Embryonic facial prominence (tissue), 1 donor: ENCODE results near the gene ATP6V1G1.

Source experiments
- DNase-seq: peaks from one replicate; pipeline ENCODE4 v3.0.0-alpha.2; 2016; ENCODE audit errors: extremely low spot score

ATP6V1G1 gene

DNA sequence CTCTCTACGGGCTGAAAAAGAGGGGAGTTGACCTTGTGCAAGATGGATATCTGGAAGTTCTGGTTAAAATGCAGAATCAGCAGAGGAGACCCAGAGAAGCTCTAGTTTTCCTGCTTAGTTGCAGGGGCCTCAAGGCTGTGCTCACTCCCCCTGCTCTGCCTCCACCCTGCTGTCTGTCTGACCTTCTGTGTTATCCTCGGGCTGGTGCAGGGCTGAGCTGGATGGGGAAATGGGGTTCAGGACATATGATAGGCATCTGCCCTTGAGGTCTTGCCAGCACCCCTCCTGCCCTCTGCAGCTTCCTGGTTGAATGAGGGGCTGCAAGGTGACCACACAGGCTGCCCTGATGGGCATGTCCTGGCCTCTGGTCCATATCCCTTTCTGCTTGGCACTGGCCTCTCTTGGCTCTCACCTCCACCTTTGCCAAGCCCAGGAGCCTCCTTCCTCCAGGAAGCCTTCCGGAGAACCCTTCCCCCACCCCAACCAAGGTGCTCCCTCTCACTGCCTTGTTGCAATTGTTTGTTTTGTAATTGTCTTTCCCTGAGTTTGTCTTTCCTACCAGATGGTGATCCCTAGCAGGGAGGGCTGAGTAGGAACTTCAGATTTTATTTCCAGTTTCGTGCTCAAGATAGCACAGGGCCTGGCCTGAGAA, 24.8 kb downstream of the ATP6V1G1 start:
- no peak for DNase-seq

- DNase-seq = no peak
Measured at GRCh38 chr9:114613087-114613486, 25.5 kb downstream of the ATP6V1G1 start.

DNA sequence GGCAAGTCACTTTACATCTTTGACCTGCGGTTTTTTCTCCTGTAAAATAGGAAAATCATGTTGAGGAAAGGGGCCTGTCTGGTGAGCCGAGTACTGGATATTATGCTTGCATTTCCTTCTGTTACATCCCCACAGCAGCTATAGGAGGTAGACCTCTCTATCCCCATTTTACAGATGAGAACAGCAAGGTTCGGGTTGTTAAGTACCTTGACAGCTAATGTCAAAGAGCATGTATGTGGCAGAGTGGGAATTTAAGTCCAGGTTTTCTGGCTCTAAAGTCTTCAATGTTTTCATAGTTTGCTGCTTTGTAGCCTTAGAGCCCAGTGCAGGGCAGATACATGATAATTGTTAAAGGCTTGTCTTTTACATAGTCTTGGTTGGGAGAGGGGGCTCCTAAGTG, 26.4 kb downstream of the ATP6V1G1 start:
- DNase-seq = no peak

GRCh38 chr9:114614373-114614772, 26.8 kb downstream of the ATP6V1G1 start:
- DNase-seq = no peak

DNA sequence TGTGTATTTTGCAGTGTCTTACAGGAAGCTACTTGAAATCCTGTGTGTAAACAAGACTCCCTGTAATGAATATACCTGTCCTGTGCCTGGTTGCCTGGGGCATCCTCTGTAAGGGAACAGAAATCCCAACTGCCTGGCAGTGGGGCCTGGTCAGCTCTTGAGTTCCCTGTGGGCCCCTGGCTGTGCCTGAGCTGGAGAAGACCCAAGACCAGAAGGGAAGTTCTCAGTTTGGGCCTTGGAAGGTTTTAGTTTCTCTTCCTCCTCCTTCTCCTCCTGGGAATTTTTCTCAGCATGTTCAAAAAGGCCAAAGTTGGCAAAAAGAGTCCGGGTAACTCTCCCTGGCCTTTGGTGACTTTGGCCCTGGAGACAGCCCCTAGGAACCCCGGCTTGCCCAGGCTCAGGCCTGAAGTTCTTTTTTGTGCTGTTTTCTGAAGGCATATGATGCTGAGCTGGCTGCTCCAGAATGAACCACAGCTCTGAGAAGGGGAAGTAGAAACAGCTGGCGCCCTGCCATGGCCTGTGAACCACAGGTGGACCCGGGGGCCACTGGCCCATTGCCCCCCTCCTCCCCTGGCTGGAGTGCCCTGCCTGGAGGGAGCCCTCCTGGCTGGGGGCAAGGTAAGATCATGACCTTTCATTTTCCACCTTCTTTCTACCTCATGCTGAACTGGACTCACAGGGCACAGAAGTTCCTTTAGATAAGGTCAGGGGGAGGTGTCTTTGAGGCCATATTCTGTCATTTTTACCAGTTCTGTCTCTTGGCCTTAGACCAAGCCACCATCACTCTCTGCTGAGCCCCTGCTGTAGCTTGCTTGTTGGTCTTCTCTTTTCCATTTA, 29.3 kb downstream of the ATP6V1G1 start:
- no peak for DNase-seq

GRCh38 chr9:114619191-114619761, 31.7 kb downstream of the ATP6V1G1 start:
- DNase-seq = no peak

DNA sequence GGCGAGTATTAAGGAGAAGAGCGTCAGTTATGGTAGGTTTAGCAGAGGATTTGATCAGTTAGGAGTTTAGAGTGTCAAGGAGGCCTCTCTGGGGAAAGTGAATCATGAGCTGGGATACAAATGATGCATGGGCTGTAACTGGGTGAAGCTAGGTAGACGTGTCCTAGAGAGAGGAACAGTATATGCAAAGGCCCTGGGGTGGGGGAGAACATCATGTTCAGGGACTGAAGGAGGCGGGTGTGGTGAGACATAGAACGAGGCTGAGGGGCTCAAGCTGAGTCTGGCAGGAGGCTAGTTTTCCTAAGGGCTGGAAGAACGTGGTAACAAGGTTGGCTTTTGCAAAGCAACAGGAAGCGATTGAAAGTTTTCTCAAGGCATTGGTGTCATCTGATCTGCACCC, 34.0 kb downstream of the ATP6V1G1 start:
- no peak for DNase-seq

DNA sequence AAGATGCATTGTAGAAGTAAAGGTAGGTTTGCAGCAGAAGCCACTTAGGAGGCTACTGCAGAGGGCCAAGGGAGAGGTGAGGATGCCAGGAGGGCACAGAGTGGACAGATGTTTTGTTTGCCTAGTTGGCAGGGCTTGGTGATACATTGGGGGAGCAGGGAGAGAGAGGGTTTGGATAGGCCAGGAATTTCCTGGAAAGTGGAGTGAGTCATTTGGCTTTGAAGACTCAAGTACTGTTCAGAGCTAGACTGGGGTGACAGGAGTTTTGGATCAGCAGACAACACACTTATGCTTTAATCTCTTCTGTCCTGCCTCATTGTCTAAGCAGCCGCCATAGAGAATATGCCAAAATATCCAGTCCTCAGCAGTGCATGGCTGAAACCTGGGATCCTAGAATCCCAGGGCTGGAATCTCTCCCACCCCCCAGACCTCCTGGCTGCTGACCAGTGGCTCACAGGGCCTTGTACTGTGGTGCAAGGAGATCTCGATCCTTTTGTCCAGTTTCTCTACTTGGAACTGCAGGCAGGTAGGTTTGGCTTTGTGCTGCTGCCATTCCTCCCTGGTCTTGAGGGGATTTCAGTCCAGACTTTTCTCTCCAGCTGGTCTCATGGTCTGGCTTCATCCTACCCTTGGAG, 34.5 kb downstream of the ATP6V1G1 start:
- no peak for DNase-seq

GRCh38 chr9:114624677-114625076, 37.1 kb downstream of the ATP6V1G1 start:
- DNase-seq = no peak

- DNase-seq = no peak
Measured at GRCh38 chr9:114626415-114627020, 38.9 kb downstream of the ATP6V1G1 start.

DNA sequence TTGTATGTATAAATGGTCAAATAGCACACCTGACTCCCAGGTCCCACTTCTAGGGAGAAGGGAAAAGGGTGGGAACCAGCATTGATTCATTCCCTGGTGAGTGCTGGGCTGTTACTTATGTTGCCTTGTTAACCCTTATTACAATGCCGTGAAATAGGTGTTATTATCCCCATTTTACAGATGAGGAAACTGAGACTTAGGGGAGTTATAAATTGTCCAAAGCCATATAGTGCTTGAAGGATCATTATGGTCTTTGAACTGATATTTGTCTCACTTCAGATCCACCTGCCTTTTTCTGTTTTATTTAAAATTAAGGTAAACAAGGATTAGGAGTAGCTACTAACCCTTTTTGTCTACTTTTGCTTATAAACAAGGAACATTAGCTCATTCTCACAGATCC, 40.0 kb downstream of the ATP6V1G1 start:
- no peak for DNase-seq

DNA sequence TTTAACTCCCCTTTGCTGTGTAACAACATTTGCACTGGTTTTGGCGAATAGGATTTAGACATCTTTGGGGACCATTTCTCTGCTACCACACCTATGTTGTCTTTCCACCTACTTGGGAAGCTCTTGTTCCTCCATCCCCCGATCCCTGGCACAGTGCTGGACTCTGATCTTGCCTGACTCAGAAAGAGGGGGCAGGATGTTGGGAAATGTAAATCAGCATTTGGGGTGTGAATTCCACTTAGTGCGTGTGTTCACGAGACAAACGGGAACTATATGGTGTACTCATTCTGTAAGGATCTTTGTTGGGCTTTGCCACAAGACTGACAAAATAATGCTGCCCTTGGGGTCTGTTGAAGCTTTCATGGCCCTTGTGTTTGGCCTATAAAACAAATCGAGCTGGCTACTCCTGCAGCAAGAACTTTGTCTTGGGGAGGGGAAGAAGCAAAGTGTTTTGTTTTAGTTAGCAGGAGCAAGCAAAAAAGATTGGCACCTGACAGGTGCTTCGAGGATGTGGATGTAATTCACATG, 42.1 kb downstream of the ATP6V1G1 start:
- no peak for DNase-seq

DNA sequence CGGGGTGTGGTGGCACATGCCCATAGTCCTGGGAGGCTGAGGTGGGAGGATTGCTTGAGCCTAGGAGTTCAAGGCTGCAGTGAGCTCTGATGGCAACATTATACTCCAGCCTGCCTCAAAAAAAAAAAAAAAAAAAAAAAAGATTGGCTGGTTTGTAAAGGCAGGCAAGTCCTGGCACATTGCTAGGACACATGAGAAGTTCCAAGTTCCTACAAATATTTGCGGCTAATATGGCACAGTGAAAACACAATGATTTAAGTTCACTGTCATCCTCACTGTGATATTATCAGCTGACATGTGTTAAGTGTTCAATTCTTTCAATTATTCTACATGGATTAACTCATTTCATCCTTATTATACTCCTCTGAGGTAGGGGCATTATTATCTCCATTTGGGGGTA, 43.6 kb downstream of the ATP6V1G1 start:
- no peak for DNase-seq

DNA sequence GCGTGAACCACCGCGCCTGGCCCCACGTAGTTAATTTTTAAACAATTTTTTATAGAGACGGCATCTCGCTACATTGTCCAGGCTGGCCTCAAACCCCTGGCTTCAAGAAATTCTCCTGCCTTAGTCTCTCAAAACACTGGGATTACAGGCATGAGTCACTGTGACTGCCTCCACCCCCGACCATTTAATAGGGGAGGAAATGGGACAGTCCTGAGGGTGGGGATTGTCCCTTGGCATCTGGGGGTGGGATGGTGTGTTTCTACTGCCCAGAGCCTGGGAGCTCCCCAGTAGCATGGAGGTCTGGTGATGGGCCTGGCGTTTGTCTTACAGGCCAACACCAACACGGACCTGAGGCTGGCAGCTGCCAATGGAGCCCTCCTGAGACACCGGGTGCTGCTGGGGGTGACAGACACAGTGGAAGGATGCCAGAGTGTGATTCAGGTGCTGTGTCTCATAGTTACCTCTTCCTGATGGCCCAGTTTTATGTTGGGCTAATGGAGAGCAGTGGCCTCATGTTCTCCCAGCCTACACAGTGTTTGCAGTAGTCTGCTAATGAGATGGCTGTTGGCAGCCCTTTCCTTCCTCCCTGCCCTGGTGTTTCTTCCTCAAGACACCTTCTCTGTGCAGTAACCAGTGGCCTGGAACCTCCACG, 46.0 kb downstream of the ATP6V1G1 start:
- no peak for DNase-seq

- no peak for DNase-seq
Measured at GRCh38 chr9:114634387-114634786, 46.8 kb downstream of the ATP6V1G1 start.

- no peak for DNase-seq
Measured at GRCh38 chr9:114638404-114638803, 50.8 kb downstream of the ATP6V1G1 start.

- no peak for DNase-seq
Measured at GRCh38 chr9:114641967-114642366, 54.4 kb downstream of the ATP6V1G1 start.

- no peak for DNase-seq
Measured at GRCh38 chr9:114643001-114643400, 55.4 kb downstream of the ATP6V1G1 start.

DNA sequence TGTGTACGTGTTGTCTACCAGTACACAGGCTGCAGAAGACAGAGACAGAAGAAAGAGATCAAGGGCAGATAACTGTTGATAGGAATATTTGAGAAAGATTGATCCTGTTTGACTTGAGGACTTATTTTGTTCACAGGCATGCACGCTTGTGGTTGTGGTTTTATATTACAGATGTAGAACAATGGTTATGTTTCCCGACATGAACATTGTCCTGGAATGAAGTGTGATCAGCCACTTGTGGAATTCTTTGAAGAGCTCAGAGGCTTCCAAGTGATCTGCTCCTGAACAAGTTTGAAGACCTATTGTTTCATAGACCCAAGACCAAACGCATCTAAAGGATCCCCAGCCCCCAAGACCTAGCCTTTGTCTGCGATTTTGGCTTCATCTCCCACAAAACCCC, 56.3 kb downstream of the ATP6V1G1 start:
- DNase-seq = no peak
